Non-pigmented ciliary epithelial cell (primary cell): ENCODE results near the gene CIZ1.

Source experiments
- DNase-seq: peaks from one replicate; pipeline ENCODE4 v3.0.0-alpha.2; 2010; ENCODE audit warnings: low read depth

Gene CIZ1

GRCh38 chr9:128124873-128125579, 66.3 kb downstream of the CIZ1 start:
- peak; percentile 17 for DNase-seq

GRCh38 chr9:128124451-128124850, 66.9 kb downstream of the CIZ1 start:
- no peak for DNase-seq

- no peak for DNase-seq
Measured at GRCh38 chr9:128123451-128124080, 67.8 kb downstream of the CIZ1 start.

- no peak for DNase-seq
Measured at GRCh38 chr9:128122809-128123175, 68.6 kb downstream of the CIZ1 start.

- DNase-seq, result no peak
Measured at GRCh38 chr9:128121924-128122808, 69.2 kb downstream of the CIZ1 start.

- DNase-seq, result no peak
Measured at GRCh38 chr9:128121466-128121810, 69.9 kb downstream of the CIZ1 start.

- no peak for DNase-seq
Measured at GRCh38 chr9:128120741-128121465, 70.5 kb downstream of the CIZ1 start.

- DNase-seq, result no peak
Measured at GRCh38 chr9:128120061-128120740, 71.2 kb downstream of the CIZ1 start.

- no peak for DNase-seq
Measured at GRCh38 chr9:128118971-128119665, 72.3 kb downstream of the CIZ1 start.

- DNase-seq, result no peak
Measured at GRCh38 chr9:128118472-128118857, 72.9 kb downstream of the CIZ1 start.

- no peak for DNase-seq
Measured at GRCh38 chr9:128117613-128118471, 73.5 kb downstream of the CIZ1 start.

- DNase-seq, result no peak
Measured at GRCh38 chr9:128116104-128117083, 75.0 kb downstream of the CIZ1 start.
